ENCODE results near the gene LAMP5. TPM values are rescaled to one million over a fixed set of nuclear protein-coding genes. Genes with fewer than 3 reads are reported as not detected.

The LAMP5 gene
- total and polyA plus RNA-seq, 9 of the 15 experiments (the other 6 are each of a cell fraction or from before 2014, with no cell fraction given), result not detected

GRCh38 chr20:9532069-9532838, 17.9 kb downstream of the LAMP5 start:
- no peak for FAIRE-seq
- 0% methylated on average over 2 of the region's 4 CpGs for WGBS (ENCODE audit: insufficient coverage, low coverage, missing lambda C conversion rate)

GRCh38 chr20:9534025-9534424, 19.6 kb downstream of the LAMP5 start:
- no peaks in the 10 kb centered on the region for H4K20me1 ChIP-seq (replicated peaks; ENCODE audit: control insufficient read depth, insufficient read depth, low read length)
- WGBS (ENCODE audit: insufficient coverage, low coverage, missing lambda C conversion rate), result 0% methylated on average over 5 of the region's 5 CpGs
- no peaks in the 10 kb centered on the region for H3K79me2 ChIP-seq (ENCODE audit: control insufficient read depth, insufficient read depth, low read length)
- no peak overlapping the region for H3K4me3 ChIP-seq
- no TSS peak for BruUV-seq (replicated peaks)
- no peak overlapping the region for H3K4me2 ChIP-seq (ENCODE audit: insufficient read depth, low read length)
- H3K36me3 ChIP-seq (ENCODE audit: control insufficient read depth, insufficient read depth, low read length), result no peaks in the 10 kb centered on the region
- no peak overlapping the region for H3K27ac ChIP-seq (ENCODE audit: extremely low read depth, low read depth, low read length)
- CTCF ChIA-PET (ENCODE audit: low intra/inter-chr PET ratio), result no interaction called here
- in situ Hi-C loops (cut with MboI) (no loop called here), intact Hi-C loops (cut with micrococcal nuclease) (no loop called here)
- FAIRE-seq, result no peak
- H3K9me1 ChIP-seq (ENCODE audit: control insufficient read depth, insufficient read depth, low read length), result no peaks in the 10 kb centered on the region
- ATAC-seq, result no peak
- H3K4me1 ChIP-seq (replicated peaks in 1 of 2; ENCODE audit: control insufficient read depth in 2 of 2, insufficient read depth in 2 of 2, low read length in 2 of 2), result no peaks in the 10 kb centered on the region
- no peak overlapping the region for H3K9ac ChIP-seq (ENCODE audit: insufficient read depth in 1 of 2, low read depth in 2 of 2, low read length in 2 of 2)
- H2AFZ ChIP-seq (ENCODE audit: low read depth, low read length), result no peak overlapping the region
- DNase-seq (ENCODE audit: extremely low read depth in 1 of 4, low spot score in 3 of 4), result no peak
- POLR2A ChIA-PET, result no interaction called here
- H3K9me3 ChIP-seq (replicated peaks; ENCODE audit: control insufficient read depth, insufficient read depth, low read depth, low read length), result no peaks in the 10 kb centered on the region
- no peak for TF ChIP-seq CTBP1 (IDR thresholded peaks at IDR 0.05; ENCODE audit: borderline replicate concordance)
- H3K27me3 ChIP-seq (ENCODE audit: control insufficient read depth in 2 of 2, insufficient read depth in 2 of 2, low read length in 2 of 2), result no peaks in the 10 kb centered on the region

More at GRCh38 chr20:9532069-9532838, 17.9 kb downstream of the LAMP5 start:
- BruUV-seq (replicated peaks), result no TSS peak
- intact Hi-C loops (cut with micrococcal nuclease) (no loop called here), in situ Hi-C loops (cut with MboI) (no loop called here)
- Histone ChIP-seq H3K4me2 (ENCODE audit: insufficient read depth, low read length) (no peak overlapping the region), H3K9me3 (replicated peaks; ENCODE audit: control insufficient read depth, insufficient read depth, low read depth, low read length) (no peaks in the 10 kb centered on the region), H2AFZ (ENCODE audit: low read depth, low read length) (no peak overlapping the region), H3K9ac (ENCODE audit: insufficient read depth in 1 of 2, low read depth in 2 of 2, low read length in 2 of 2) (no peak overlapping the region), H3K79me2 (ENCODE audit: control insufficient read depth, insufficient read depth, low read length) (no peaks in the 10 kb centered on the region), H4K20me1 (replicated peaks; ENCODE audit: control insufficient read depth, insufficient read depth, low read length) (no peaks in the 10 kb centered on the region), H3K9me1 (ENCODE audit: control insufficient read depth, insufficient read depth, low read length) (no peaks in the 10 kb centered on the region), H3K36me3 (ENCODE audit: control insufficient read depth, insufficient read depth, low read length) (no peaks in the 10 kb centered on the region), H3K27ac (ENCODE audit: extremely low read depth, low read depth, low read length) (no peak overlapping the region), H3K4me1 (replicated peaks in 1 of 2; ENCODE audit: control insufficient read depth in 2 of 2, insufficient read depth in 2 of 2, low read length in 2 of 2) (no peaks in the 10 kb centered on the region), H3K27me3 (ENCODE audit: control insufficient read depth in 2 of 2, insufficient read depth in 2 of 2, low read length in 2 of 2) (no peaks in the 10 kb centered on the region), H3K4me3 (no peak overlapping the region)
- ChIA-PET CTCF (ENCODE audit: low intra/inter-chr PET ratio) (no interaction called here), POLR2A (no interaction called here)
- ATAC-seq, result no peak
- DNase-seq (ENCODE audit: extremely low read depth in 1 of 4, low spot score in 3 of 4), result no peak
- TF ChIP-seq HNRNPLL (IDR thresholded peaks at IDR 0.05; ENCODE audit: low read depth, low read length, poor library complexity, severe bottlenecking) (no peak), ZFP36 (IDR thresholded peaks at IDR 0.05; ENCODE audit: low read depth, low read length, partially characterized antibody) (no peak), ZNF347 (CRISPR knock-in tag; IDR thresholded peaks at IDR 0.05; ENCODE audit: low read depth) (no peak), ZNF76 (CRISPR knock-in tag; IDR thresholded peaks at IDR 0.05; ENCODE audit: borderline replicate concordance) (no peak), ZNF586 (CRISPR knock-in tag; conservative IDR thresholded peaks at IDR 0.05) (no peak), TBL1XR1 (IDR thresholded peaks at IDR 0.05; ENCODE audit: low read length in 2 of 2) (no peak), NCOR1 (IDR thresholded peaks at IDR 0.05) (no peak), GABPA (tag; conservative IDR thresholded peaks at IDR 0.05; ENCODE audit: low read depth) (no peak), SAFB (IDR thresholded peaks at IDR 0.05; ENCODE audit: borderline replicate concordance, low read depth, low read length) (no peak), ZNF282 (CRISPR knock-in tag; IDR thresholded peaks at IDR 0.05) (no peak), MED1 (CRISPR knock-in tag; IDR thresholded peaks at IDR 0.05; ENCODE audit: borderline replicate concordance) (no peak)

All from K562 (cell line).